Mesenteric fat pad (tissue), 1 donor: ENCODE data around the gene SNX2. TPM values are rescaled to one million over a fixed set of nuclear protein-coding genes. Genes with fewer than 3 reads are reported as not detected.

Source experiments
- DNase-seq: peaks from one replicate; pipeline ENCODE4 v3.0.0-alpha.2; 2020; ENCODE audit warnings: low spot score
- total RNA-seq: library from RNA; stranded (reverse); fragmentation: NEBNext Ultra II Directional; extraction: Animal tissue kit (Norgen Biotek cat#: 25700); gene quantifications from one replicate; pipeline ENCODE4 v1.2.1, GENCODE V29; 2021
- donor health status: DM: yes; HTN: yes; CAD: no.

Gene SNX2
- total RNA-seq, 1 donor from 2014 or later, result 80.1 TPM

GRCh38 chr5:122772446-122772845 is 2.4 kb upstream of the SNX2 start:
- no peak for DNase-seq

- no peak for DNase-seq
Observed at GRCh38 chr5:122773619-122774018, 1.3 kb upstream of the SNX2 start.

- DNase-seq, result no peak
Observed at GRCh38 chr5:122774519-122774860, 390 bp upstream of the SNX2 start.

GRCh38 chr5:122775550-122776542 is 966 bp downstream of the SNX2 start:
- no peak for DNase-seq

GRCh38 chr5:122778157-122778556 is 3.3 kb downstream of the SNX2 start:
- no peak for DNase-seq

GRCh38 chr5:122779451-122779850 is 4.6 kb downstream of the SNX2 start:
- DNase-seq, result no peak

GRCh38 chr5:122780296-122780695 is 5.4 kb downstream of the SNX2 start:
- DNase-seq, result no peak

GRCh38 chr5:122781465-122781864 is 6.6 kb downstream of the SNX2 start:
- DNase-seq, result no peak

- no peak for DNase-seq
Observed at GRCh38 chr5:122785294-122785693, 10.4 kb downstream of the SNX2 start.

GRCh38 chr5:122788371-122788770 is 13.5 kb downstream of the SNX2 start:
- DNase-seq, result no peak

GRCh38 chr5:122788996-122789395 is 14.1 kb downstream of the SNX2 start:
- no peak for DNase-seq

- no peak for DNase-seq
Observed at GRCh38 chr5:122789461-122790171, 14.7 kb downstream of the SNX2 start.

- DNase-seq, result no peak
Observed at GRCh38 chr5:122790354-122791103, 15.6 kb downstream of the SNX2 start.

- DNase-seq, result no peak
Observed at GRCh38 chr5:122805481-122805880, 30.6 kb downstream of the SNX2 start.

GRCh38 chr5:122810405-122810804 is 35.5 kb downstream of the SNX2 start:
- DNase-seq, result no peak

- no peak for DNase-seq
Observed at GRCh38 chr5:122815218-122815767, 40.4 kb downstream of the SNX2 start.

GRCh38 chr5:122816756-122817155 is 41.9 kb downstream of the SNX2 start:
- no peak for DNase-seq

GRCh38 chr5:122831984-122832383 is 57.1 kb downstream of the SNX2 start:
- DNase-seq, result no peak

- DNase-seq, result no peak
Observed at GRCh38 chr5:122835681-122836080, 60.8 kb downstream of the SNX2 start.

GRCh38 chr5:122836947-122837346 is 62.1 kb downstream of the SNX2 start:
- DNase-seq, result no peak

- DNase-seq, result no peak
Observed at GRCh38 chr5:122839731-122840130, 64.9 kb downstream of the SNX2 start.
